Measurements from ENCODE around the gene HACL1.

DNA sequence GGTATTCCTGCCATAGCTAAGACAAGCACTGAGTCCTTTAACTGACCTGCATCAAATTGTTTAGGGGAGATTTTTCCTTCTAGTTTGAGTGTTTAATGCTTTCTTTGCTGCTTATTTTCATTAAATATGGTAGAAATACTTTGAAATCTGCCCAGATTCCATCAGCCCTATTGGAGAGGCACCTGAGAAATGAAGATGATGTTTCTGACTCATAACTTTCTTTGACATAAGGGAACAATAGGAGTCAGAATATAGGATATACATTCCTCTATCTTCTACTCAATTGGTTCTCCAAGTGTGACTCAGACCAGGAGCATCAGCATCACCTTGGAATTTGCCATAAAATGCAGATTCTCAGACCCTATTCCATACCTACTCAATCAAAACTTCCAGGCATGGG lies 27.6 kb upstream of the HACL1 start:
- no peak for TF ChIP-seq EZH2 (IDR thresholded peaks at IDR 0.05; ENCODE audit: borderline replicate concordance, low read depth, low read length, poor library complexity, severe bottlenecking)
- TF ChIP-seq, protein P1, sequence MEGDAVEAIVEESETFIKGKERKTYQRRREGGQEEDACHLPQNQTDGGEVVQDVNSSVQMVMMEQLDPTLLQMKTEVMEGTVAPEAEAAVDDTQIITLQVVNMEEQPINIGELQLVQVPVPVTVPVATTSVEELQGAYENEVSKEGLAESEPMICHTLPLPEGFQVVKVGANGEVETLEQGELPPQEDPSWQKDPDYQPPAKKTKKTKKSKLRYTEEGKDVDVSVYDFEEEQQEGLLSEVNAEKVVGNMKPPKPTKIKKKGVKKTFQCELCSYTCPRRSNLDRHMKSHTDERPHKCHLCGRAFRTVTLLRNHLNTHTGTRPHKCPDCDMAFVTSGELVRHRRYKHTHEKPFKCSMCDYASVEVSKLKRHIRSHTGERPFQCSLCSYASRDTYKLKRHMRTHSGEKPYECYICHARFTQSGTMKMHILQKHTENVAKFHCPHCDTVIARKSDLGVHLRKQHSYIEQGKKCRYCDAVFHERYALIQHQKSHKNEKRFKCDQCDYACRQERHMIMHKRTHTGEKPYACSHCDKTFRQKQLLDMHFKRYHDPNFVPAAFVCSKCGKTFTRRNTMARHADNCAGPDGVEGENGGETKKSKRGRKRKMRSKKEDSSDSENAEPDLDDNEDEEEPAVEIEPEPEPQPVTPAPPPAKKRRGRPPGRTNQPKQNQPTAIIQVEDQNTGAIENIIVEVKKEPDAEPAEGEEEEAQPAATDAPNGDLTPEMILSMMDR (conservative IDR thresholded peaks at IDR 0.05; ENCODE audit: low read depth, low read length): no peak
